HG02943 (cell line): ENCODE results near the gene PPP1R9A.
"Not testable (repeated sequence)": the region's sequence is repeated elsewhere in the genome, so short reads cannot be mapped to it uniquely, and the experiment has no call there.

ENCODE experiments used
- ATAC-seq: cut with Tn5 transposase; IDR thresholded peaks from one replicate; pipeline ENCODE4 v1.9.1; 2021; ENCODE audit warnings: mild to moderate bottlenecking, low read depth, moderate library complexity; ENCODE audit not compliant: unreplicated experiment

Gene PPP1R9A

DNA sequence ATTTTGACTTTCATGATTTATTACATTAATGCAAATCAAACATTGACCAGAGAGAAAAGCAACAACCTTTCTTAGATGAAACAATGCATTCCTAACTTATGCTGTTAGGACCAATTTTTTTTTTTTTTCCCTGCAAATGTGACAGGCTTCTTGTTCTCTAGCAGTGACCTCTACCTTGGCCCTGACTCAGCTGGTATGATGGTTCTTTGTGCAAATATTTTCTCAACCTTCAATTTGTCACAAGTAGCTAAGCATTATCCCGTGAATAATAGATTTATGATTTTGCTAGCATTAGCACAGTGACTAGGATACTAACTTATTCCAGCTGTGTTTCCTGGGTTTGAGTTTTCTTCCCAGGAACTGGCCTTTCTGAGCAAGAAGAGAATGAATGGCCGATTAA lies 64.9 kb downstream of the PPP1R9A start:
- ATAC-seq = no peak

DNA sequence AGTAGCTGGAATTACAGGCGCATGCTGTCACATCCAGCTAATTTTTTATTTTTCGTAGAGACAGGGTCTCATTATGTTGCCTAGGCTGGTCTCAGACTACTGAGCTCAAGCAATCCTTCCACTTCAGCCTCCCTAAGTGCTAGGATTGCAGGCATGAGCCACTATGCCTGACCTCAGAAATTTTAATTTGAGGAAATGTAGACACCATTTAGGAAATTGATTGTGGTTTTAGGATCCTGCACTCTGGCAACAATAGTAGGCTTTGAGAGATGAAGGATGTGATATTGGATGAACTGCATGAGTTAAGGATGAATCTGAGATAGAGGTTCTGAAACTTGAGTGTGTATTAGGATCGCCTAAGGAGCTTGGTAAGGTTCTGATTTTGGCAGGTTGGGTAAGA lies 66.5 kb downstream of the PPP1R9A start:
- ATAC-seq = no peak

DNA sequence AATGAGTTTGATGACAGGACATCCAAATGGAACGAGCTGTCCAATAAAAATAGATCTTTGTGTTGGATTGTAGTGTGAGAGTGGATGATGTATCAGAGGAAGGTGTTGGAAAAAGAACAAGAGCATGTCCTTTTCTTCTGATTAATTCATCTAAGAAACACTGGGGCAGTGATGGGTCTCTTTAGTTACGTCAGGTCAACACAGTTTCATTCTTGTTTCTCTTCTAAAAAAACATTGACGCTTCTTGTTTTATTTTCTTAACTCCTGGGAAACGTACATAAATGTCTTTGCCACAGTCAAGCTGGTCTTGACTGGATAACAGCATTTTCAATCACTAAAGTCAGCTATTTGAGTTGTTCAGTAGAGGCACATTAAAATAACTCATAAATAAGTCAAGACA lies 67.0 kb downstream of the PPP1R9A start:
- ATAC-seq = no peak

DNA sequence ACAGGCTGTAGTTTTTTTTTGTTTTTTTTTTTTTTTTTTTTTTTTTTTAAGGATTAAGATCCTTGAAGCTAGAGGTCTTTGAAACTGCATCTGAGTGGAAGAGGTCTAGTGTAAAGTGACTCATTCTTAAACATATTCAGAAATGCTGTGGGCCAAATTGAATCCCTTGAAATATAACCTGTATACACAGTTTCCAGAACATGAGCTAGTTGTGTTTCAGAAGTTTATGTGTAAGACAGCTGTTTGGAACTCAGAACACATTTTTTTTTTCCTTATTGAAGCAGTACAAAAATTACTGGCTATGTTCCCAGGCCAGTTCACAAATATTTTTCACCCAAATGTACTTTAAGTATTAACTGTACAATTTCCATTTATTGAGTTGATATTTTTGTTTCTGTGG lies 67.9 kb downstream of the PPP1R9A start:
- ATAC-seq = no peak

DNA sequence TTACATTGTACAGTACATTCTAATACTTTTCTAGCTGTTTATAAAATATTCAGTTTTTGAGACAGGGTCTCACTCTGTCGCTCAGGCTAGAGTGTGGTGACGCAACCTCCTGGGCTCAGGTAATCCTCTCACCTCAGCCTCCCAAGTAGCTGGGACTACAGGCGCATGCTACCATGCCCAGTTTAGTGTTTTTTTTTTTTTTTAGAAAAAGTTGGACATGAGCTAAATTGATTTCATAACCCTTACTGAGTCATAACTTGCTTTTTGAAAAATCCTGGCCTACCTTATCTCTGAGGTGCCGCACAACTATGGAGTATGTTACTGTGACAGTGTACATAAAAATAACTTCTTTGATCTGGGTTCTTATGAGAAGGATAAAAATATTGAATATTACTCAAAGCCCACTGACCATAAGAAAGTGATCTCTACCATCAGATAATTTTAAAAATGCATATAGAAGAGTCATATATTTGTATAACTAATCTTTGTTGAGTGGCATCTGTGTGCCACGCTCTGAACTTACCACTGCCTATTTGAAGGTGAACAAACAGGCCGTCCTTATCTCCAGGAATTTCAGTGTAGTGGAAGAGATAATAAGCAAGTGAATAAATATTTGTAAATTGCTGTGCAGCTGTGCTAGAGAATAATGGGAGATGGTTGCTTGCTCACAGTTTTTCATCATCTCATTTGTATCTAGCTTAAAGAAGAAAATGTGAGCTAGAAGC lies 73.2 kb downstream of the PPP1R9A start:
- ATAC-seq = no peak

DNA sequence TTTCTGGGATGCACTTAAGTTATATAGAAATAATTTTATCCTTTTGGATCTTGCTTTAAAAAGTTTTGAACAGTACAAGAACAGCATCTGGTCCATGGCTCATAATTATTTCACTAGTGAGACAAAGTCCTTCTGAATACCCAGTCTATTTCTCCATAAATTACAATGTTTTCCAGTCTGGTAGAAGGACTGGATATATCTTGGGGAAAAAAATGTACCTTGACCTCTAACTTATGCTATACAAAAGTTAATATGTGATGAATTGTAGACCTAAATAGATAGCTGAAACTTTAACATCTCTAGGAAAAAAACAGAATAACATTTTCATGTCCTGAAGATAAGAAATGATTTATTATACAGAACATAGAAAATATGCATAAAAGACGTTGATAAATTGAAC lies 88.5 kb downstream of the PPP1R9A start:
- ATAC-seq = no peak

DNA sequence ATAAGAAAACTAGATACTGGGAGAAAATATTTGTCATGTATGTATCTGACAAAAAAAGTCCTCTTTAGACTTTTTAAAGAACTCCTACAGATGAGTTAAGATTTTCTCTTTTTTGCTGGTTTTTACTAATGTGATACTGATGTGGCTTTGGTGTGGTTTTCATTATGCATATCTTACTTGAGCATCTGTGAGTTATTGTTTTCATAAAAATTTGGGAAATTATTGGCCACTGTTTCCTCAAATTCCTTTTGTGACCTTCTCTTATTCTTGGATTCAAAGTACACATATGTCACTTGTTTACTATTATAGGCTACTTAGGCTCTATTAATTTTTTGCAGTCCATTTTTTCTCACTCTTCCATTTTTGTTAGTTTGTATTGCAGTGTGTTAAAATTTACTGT lies 89.0 kb downstream of the PPP1R9A start:
- no peak for ATAC-seq

DNA sequence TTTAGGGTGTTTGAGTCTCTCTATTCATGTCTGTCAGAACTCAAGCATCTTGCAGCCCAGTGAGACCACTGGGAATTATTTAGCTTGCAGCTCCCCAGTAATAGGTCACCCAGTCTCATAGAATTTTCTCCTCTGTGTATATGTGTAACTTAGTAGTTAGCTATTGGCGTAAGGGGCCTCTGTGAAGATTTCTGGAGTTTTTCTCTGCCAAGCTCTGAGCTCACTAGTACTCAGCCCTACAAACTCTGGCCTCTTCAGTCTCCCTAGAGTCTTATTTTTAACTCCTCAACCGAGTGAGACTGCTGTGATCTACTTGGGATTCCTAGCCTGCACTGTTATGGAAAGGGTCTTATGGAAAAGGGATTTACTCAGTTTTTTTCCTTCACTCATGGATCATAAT lies 90.2 kb downstream of the PPP1R9A start:
- ATAC-seq = no peak

DNA sequence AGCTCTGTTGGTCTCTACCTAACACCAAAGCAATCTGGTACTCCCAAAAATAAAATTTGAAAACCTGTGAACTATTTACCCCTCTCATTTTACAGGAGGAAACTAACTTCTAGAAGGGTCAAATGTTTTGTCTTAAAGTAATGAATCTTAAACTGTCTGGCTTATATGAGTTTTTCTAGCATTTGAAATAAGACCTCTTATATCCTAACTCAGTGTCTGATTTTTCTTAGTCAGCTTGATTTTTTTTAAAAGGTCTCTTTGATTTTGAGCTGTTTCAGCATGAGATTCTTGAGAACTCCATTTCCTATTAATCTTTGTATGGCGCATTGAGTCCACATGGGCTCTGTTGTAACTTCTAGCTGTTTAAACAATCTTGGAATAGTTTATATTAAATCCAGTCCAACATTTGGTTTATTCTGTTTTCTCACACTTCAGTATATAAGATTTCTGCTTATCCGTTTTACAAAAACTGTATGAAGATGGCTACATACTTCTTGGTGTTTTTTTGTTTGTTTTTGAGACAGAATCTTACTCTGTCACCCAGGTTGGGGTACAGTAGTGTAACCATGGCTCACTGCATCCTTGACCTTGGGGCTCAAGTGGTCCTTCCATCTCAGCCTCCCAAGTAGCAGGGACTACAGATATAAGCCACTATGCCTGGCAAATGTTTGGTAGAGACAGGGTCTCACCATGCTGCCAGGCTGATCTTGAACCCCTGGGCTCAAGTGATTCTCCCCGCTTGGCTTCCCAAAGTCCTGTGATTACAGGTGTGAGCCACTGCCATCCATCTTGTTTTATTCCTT lies 91.1 kb downstream of the PPP1R9A start:
- ATAC-seq = no peak

DNA sequence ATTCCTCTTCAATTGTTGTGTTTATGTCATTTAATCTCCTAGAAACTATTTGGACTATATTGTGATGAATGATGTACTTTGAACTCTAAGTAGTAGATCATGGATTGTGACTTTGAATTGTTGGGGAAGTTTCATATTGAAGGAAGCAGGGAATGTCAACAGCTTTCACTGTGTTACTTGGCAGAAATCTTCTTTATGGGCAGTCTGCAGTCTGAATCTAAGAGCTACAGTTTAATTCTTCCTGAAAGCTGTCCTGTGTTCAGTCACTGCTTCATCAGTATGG lies 91.6 kb downstream of the PPP1R9A start:
- no peak for ATAC-seq

DNA sequence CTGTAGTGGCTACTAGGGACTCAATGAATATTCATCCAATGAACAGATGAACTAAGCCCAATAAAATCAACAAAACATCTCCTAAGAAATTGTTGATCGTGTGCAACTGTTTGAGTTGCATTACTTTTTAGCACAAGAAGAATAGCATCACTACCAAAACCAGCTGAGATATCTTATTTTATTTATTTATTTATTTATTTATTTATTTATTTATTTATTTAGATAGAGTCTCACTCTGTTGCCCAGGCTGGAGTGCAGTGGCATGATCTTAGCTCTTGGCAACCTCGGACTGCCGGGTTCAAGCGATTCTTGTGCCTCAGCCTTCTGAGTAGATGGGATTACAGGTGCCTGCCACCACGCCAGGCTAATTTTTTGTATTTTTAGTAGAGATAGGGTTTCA lies 92.2 kb downstream of the PPP1R9A start:
- ATAC-seq = not testable (repeated sequence)

DNA sequence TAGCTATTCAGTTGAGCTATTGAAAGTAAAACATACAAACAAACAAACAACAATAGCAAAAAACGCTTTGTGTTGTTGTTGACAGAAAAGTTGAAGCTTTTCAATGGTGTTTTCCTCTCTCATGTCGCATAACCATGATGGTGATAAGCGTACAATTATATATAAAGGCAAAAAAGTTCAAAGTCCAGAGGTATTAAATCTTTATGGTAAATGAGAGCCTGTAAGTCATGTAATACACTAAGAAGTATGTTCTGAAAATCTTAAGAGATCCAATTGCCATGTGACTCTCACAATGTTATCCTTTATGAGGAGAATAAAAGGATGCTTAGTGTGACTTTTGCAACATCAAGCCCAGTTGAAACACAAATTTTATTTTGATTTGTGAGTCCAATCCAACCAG lies 93.9 kb downstream of the PPP1R9A start:
- ATAC-seq = no peak

DNA sequence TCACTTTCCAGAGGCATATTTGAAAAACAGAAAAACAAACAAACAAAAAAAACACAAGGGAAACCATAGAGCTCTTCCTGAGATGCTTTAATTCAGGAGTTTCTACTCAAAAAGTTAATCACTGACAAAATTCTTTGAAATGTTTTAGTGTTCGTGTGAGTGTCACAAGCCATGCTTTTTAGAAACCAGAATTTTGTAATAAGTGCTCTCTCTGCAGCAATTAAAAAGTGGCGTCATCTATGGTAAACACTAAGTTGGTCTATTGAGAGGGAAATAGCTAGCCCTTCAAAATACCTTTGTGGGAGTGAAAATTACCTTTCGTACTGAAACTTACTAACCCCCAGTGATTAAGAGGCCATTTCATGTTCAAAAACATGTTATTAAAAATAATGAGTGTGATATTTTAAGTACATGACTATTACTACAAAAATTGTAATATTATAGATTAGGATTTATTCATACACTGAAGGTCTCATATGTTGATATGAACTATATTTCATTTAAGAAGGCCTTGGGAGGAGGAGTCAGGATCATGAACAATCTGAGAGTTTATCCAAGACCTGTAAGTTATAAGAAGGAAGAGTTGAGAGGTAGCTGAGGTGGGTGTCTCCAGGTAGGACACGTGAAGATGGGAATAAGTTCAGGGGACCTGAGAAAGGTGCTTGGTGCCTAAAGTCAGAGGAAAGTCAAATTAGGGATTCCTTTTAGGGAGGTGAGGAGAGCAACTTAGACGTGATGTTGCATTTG lies 94.6 kb downstream of the PPP1R9A start:
- no peak for ATAC-seq

DNA sequence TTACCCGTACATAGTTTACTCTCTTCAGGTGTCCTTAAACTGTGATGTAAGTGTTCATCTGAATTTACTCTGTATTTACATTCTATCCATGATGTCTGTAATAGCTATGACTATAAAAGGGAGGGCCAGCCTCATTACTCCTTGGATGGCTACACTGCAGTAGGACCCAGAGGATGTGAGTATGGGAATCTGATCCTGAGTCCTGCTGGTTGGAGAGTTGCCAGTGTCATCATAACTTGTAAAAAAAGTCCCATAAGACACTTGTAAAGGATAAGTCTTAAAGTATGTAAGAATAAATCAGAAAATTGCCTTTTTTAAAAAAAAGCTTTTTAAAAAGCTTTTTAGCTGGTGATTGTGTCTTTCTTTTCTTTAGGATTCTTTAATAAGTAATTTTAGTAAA lies 95.4 kb downstream of the PPP1R9A start:
- ATAC-seq = no peak

DNA sequence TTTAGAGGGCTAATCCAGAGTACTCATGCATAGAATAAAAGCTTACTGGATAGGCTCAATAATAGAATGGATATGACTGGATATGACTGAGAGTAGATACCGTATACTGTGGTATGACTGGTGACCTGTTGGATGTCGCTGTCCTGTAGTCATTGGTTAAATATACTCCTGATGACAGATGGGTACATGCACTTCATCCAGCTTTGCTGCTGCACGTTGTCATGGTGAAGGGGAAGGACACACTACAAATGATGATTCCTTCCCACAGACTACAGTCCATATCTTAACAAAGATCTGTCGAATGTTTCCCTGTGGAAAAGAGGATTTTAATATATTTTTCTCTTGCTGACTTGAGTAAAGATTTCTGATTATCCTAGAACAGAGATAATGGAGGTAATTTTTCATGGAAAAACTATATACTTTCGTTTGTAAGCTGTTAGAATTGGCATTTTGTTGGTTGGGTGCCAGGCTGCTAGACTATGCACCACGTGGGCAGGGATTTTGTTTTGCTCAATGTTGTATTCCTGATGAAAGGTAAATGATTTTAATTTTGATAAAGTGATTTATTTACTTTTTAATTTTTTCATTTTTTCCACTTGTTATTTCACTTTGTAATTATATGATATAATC lies 97.3 kb downstream of the PPP1R9A start:
- no peak for ATAC-seq

DNA sequence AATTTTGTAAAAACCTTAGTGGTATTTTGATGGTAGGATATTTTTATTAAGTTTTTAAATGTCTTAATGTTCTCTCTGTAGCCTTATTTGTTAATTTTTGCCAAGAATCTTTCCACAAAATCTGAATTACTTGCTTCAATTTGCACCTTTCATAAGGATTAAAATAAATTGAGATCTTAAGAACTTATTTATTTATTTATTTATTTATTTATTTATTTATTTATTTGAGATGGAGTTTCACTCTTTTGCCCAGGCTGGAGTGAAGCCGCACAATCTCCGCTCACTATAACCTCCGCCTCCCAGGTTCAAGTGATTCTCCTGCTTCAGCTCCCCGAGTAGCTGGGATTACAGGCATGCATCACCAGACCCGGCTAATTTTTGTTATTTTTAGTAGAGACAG lies 98.6 kb downstream of the PPP1R9A start:
- no peak for ATAC-seq

DNA sequence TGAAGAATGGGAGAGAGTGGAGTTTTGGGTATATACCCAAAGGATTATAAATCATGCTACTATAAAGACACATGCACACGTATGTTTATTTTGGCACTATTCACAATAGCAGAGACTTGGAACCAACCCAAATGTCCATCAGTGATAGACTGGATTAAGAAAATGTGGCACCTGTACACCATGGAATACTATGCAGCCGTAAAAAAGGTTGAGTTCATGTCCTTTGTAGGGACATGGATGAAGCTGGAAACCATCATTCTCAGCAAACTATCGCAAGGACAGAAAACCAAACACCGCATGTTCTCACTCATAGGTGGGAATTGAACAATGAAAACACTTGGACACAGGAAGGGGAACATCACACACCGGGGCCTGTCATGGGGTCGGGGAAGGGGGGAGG lies 101.4 kb downstream of the PPP1R9A start:
- not testable (repeated sequence) for ATAC-seq

DNA sequence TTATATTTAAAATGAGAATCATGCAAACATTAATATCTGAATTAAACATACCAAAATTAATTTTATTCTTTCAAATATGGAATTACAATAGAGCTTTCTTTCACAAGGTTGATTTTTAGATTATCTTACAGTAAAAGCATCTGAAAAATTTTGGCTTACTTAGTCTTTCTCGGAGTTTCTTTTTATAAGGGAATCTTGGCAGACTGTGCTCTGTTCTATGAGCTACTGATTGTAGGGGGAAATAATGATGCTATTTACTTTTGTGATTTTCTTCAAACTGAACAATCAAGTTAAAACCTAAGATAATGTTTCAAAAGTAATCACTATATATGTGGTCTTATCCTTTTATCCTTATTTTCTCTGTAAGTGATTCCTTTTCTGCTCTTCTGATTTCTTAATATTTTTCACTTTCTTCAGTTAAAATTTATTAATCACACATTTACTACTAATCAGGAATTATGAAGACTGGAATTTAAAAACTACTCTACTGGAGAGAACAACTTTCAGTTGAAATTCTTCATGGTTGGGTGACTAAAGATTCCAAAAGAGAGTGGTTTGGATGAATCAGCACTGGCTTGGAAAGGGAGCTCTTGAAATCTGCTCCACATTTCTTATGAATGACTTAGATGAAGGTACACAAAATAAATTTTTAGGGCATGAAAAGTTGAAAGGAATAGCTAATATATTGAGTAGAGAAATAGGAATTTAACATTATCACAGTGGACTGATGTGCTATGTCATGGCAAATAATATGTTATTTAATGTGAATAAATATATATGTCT lies 103.9 kb downstream of the PPP1R9A start:
- no peak for ATAC-seq

DNA sequence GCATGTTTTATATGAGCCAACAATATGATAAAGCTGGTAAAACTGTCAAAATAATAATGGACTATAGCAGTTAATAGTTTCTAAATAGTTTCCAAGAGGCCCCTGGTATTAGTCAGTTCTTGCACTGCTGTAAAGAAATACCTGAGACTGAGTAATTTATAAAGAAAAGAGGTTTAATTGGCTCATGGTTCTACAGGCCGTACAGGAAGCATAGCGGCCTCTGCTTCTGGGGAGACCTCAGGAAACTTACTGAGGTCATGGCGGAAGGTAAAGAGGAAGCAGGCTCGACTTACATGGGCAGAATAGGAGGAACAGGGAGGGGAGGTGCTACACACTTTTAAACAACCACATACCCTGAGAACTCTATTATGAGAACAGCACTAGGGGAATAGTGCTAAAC lies 104.6 kb downstream of the PPP1R9A start:
- ATAC-seq = no peak

DNA sequence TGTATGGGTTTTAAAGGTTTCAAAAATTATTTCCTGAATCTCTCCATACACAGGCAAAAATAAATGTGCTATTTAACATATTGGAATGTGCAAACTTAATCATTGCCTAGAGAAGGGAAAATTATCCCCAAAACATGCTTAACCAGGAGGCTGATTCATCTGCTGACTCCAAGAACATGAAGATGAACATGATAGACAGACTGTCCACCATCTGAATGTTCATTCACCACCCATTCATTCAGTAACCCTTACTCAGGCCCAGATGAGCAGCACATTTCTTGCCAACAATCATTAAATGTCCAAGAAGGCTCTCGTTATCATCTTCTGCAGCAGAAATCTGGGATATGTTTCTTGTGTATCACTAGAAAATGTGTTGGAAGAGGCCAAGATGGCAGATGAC lies 110.6 kb downstream of the PPP1R9A start:
- no peak for ATAC-seq
